ENCODE measurements around the gene SASH3.

The SASH3 gene

GRCh38 chrX:129790808-129791207, 11.1 kb downstream of the SASH3 start:
- H3K27ac ChIP-seq (ENCODE audit: low read length) = no peak overlapping the region; the same call in none of the 2 replicates
- peaks cover 48% of the 10 kb centered on the region for H3K4me1 ChIP-seq (ENCODE audit: insufficient read depth, low read length)
- ATAC-seq (ENCODE audit: insufficient read depth, low read depth) = no peak
- H3K9ac ChIP-seq (ENCODE audit: low read depth, low read length) = no peak overlapping the region
- no peak overlapping the region for H2AFZ ChIP-seq (ENCODE audit: low read depth, low read length)
- TF ChIP-seq CTCF (IDR thresholded peaks at IDR 0.05; ENCODE audit: borderline replicate concordance, extremely low read depth, low read length, poor library complexity, severe bottlenecking) (no peak), EZH2 (IDR thresholded peaks at IDR 0.05; ENCODE audit: borderline replicate concordance, low read depth, low read length, severe bottlenecking) (no peak)
- no peaks in the 10 kb centered on the region for H3K9me3 ChIP-seq (ENCODE audit: insufficient read depth, low read length, severe bottlenecking)
- peaks cover 95% of the 10 kb centered on the region for H3K36me3 ChIP-seq (ENCODE audit: insufficient read depth, low read length)
- no peak for DNase-seq
- 0 out of 2 replicates have a peak overlapping the region, but pooled peaks have one; percentile 8 for H3K4me2 ChIP-seq (ENCODE audit: insufficient read depth, low read length)
- H3K4me3 ChIP-seq (ENCODE audit: low read depth in 1 of 2, low read length in 2 of 2) = no peak overlapping the region
- peaks cover 71% of the 10 kb centered on the region for H3K79me2 ChIP-seq (ENCODE audit: insufficient read depth, low read length)
- H3K27me3 ChIP-seq (ENCODE audit: insufficient read depth, low read length, poor library complexity) = no peaks in the 10 kb centered on the region
- H4K20me1 ChIP-seq (ENCODE audit: insufficient read depth, low read length) = peaks cover 89% of the 10 kb centered on the region

- Histone ChIP-seq H3K4me1 (ENCODE audit: insufficient read depth, low read length) (peaks cover 45% of the 10 kb centered on the region), H3K36me3 (ENCODE audit: insufficient read depth, low read length) (peaks cover 95% of the 10 kb centered on the region), H3K79me2 (ENCODE audit: insufficient read depth, low read length) (peaks cover 66% of the 10 kb centered on the region), H4K20me1 (ENCODE audit: insufficient read depth, low read length) (peaks cover 84% of the 10 kb centered on the region), H3K9me3 (ENCODE audit: insufficient read depth, low read length, severe bottlenecking) (no peaks in the 10 kb centered on the region), H3K4me2 (ENCODE audit: insufficient read depth, low read length) (0 out of 2 replicates have a peak overlapping the region, but pooled peaks have one; percentile 8), H3K27me3 (ENCODE audit: insufficient read depth, low read length, poor library complexity) (no peaks in the 10 kb centered on the region), H3K9ac (ENCODE audit: low read depth, low read length) (no peak overlapping the region), H3K4me3 (ENCODE audit: low read depth in 1 of 2, low read length in 2 of 2) (no peak overlapping the region), H2AFZ (ENCODE audit: low read depth, low read length) (no peak overlapping the region), H3K27ac (ENCODE audit: low read length) (peak overlapping the region; percentile 47)
- no peak for TF ChIP-seq CTCF (IDR thresholded peaks at IDR 0.05; ENCODE audit: borderline replicate concordance, extremely low read depth, low read length, poor library complexity, severe bottlenecking)
- no peak for TF ChIP-seq EZH2 (IDR thresholded peaks at IDR 0.05; ENCODE audit: borderline replicate concordance, low read depth, low read length, severe bottlenecking)
- DNase-seq = no peak
- ATAC-seq (ENCODE audit: insufficient read depth, low read depth) = no peak
Observed at GRCh38 chrX:129791336-129791735, 11.6 kb downstream of the SASH3 start.

- H3K4me1 ChIP-seq (ENCODE audit: insufficient read depth, low read length) = peaks cover 41% of the 10 kb centered on the region
- no peak overlapping the region for H2AFZ ChIP-seq (ENCODE audit: low read depth, low read length)
- no peaks in the 10 kb centered on the region for H3K9me3 ChIP-seq (ENCODE audit: insufficient read depth, low read length, severe bottlenecking)
- H3K27me3 ChIP-seq (ENCODE audit: insufficient read depth, low read length, poor library complexity) = no peaks in the 10 kb centered on the region
- no peak overlapping the region for H3K4me3 ChIP-seq (ENCODE audit: low read depth in 1 of 2, low read length in 2 of 2)
- ATAC-seq (ENCODE audit: insufficient read depth, low read depth) = 0 out of 3 replicates have a peak, but pooled peaks have one; percentile 4
- H3K9ac ChIP-seq (ENCODE audit: low read depth, low read length) = no peak overlapping the region
- peaks cover 96% of the 10 kb centered on the region for H3K36me3 ChIP-seq (ENCODE audit: insufficient read depth, low read length)
- peaks cover 81% of the 10 kb centered on the region for H4K20me1 ChIP-seq (ENCODE audit: insufficient read depth, low read length)
- H3K4me2 ChIP-seq (ENCODE audit: insufficient read depth, low read length) = no peak overlapping the region
- peak overlapping the region; percentile 72 for H3K27ac ChIP-seq (ENCODE audit: low read length)
- TF ChIP-seq EZH2 (IDR thresholded peaks at IDR 0.05; ENCODE audit: borderline replicate concordance, low read depth, low read length, severe bottlenecking) (no peak), CTCF (IDR thresholded peaks at IDR 0.05; ENCODE audit: borderline replicate concordance, extremely low read depth, low read length, poor library complexity, severe bottlenecking) (no peak)
- H3K79me2 ChIP-seq (ENCODE audit: insufficient read depth, low read length) = peaks cover 60% of the 10 kb centered on the region
- peak; percentile 9 for DNase-seq
Observed at GRCh38 chrX:129791961-129792570, 12.3 kb downstream of the SASH3 start.

All from DND-41 (cell line).